Measurements from ENCODE around the gene LENG9. TPM values are rescaled to one million over a fixed set of nuclear protein-coding genes. Genes with fewer than 3 reads are reported as not detected.

LENG9 gene
- polyA plus RNA-seq, 2 of the 4 experiments (the other 2 are of a cell fraction), result 1.9 to 4.1 TPM

DNA sequence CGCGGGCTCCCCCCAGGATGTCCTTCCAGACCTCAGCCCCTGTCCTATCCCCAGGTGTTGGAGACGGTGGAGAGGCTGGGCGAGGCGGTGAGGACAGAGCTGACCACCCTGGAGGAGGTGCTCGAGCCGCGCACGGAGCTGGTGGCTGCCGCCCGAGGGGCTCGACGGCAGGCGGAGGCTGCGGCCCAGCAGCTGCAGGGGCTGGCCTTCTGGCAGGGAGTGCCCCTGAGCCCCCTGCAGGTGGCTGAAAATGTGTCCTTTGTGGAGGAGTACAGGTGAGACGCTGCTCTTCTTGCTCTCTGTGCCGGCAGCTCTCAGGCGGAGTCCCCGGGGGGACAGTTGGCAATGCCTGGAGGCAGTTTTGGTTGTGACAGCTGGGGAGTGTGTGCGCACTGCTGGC is 41.4 kb downstream of the LENG9 start:
- no peaks in the 10 kb centered on the region for H3K9me3 ChIP-seq
- H3K4me3 ChIP-seq, result no peak overlapping the region
- no peak overlapping the region for H3K4me2 ChIP-seq
- H3K4me1 ChIP-seq, result peaks cover 15% of the 10 kb centered on the region; the same call in 2 of the 3 replicates
- DNase-seq (ENCODE audit: low read depth in 1 of 2, low spot score in 1 of 2) (no peak), FAIRE-seq (no peak), ATAC-seq (no peak)
- 88% methylated on average over 18 of the region's 20 CpGs for WGBS (ENCODE audit: missing lambda C conversion rate)
- no peak overlapping the region for H3K27ac ChIP-seq
- no peak for TF ChIP-seq SMC3 (IDR thresholded peaks at IDR 0.05)
- no peak for TF ChIP-seq TP53 (CRISPR knock-in tag; IDR thresholded peaks at IDR 0.05)
- no peak for TF ChIP-seq HOXB13 (CRISPR knock-in tag; IDR thresholded peaks at IDR 0.05; ENCODE audit: low read depth)
- TF ChIP-seq HMGXB4 (CRISPR knock-in tag; IDR thresholded peaks at IDR 0.05; ENCODE audit: borderline replicate concordance), result no peak
- no peak for TF ChIP-seq ESRRA (IDR thresholded peaks at IDR 0.05; ENCODE audit: borderline replicate concordance, low read length)
- TF ChIP-seq BHLHE40 (IDR thresholded peaks at IDR 0.05; ENCODE audit: low read depth, low read length), result no peak
- TF ChIP-seq NPAS2 (CRISPR knock-in tag; IDR thresholded peaks at IDR 0.05; ENCODE audit: borderline replicate concordance), result no peak
- TF ChIP-seq, protein P1, sequence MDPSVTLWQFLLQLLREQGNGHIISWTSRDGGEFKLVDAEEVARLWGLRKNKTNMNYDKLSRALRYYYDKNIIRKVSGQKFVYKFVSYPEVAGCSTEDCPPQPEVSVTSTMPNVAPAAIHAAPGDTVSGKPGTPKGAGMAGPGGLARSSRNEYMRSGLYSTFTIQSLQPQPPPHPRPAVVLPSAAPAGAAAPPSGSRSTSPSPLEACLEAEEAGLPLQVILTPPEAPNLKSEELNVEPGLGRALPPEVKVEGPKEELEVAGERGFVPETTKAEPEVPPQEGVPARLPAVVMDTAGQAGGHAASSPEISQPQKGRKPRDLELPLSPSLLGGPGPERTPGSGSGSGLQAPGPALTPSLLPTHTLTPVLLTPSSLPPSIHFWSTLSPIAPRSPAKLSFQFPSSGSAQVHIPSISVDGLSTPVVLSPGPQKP (IDR thresholded peaks at IDR 0.05; ENCODE audit: low read depth, low read length), result no peak
- no peak for TF ChIP-seq FOSL2 (IDR thresholded peaks at IDR 0.05)
- TF ChIP-seq FOSL2 (CRISPR knock-in tag; IDR thresholded peaks at IDR 0.05), result no peak
- CTCF ChIA-PET, result interaction anchor here (0.9 to 4.2 kb wide), 4 partner anchors 9 to 156 kb away, joined by 3 to 23 read pairs (median 8); no protein-coding TSS in a partner anchor
- POLR2A ChIA-PET, result no interaction called here

- TF ChIP-seq SMC3 (IDR thresholded peaks at IDR 0.05), result no peak
- TF ChIP-seq, protein P2, sequence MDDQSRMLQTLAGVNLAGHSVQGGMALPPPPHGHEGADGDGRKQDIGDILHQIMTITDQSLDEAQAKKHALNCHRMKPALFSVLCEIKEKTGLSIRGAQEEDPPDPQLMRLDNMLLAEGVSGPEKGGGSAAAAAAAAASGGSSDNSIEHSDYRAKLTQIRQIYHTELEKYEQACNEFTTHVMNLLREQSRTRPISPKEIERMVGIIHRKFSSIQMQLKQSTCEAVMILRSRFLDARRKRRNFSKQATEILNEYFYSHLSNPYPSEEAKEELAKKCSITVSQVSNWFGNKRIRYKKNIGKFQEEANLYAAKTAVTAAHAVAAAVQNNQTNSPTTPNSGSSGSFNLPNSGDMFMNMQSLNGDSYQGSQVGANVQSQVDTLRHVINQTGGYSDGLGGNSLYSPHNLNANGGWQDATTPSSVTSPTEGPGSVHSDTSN (IDR thresholded peaks at IDR 0.05), result no peak
- TF ChIP-seq RAD21 (conservative IDR thresholded peaks at IDR 0.05 in 1 of 2, IDR thresholded peaks at IDR 0.05 in 1 of 2), result no peak
- no peak for TF ChIP-seq POLR2A (IDR thresholded peaks at IDR 0.05; ENCODE audit: low read length)
- no peak for TF ChIP-seq CHD2 (IDR thresholded peaks at IDR 0.05; ENCODE audit: low read length, partially characterized antibody)
- no peak for TF ChIP-seq NFE2L2 (conservative IDR thresholded peaks at IDR 0.05; ENCODE audit: low read length)
- TF ChIP-seq FOXS1 (CRISPR knock-in tag; IDR thresholded peaks at IDR 0.05), result no peak
- TF ChIP-seq POLR2AphosphoS2 (conservative IDR thresholded peaks at IDR 0.05; ENCODE audit: low read length), result no peak
- TF ChIP-seq HOXA7 (CRISPR knock-in tag; IDR thresholded peaks at IDR 0.05), result no peak
- Histone ChIP-seq H3K27ac (no peak overlapping the region), H3K4me3 (no peak overlapping the region), H3K9me3 (no peaks in the 10 kb centered on the region), H3K4me1 (peaks cover 15% of the 10 kb centered on the region; the same call in 2 of the 3 replicates), H3K4me2 (no peak overlapping the region)
- no peak for DNase-seq (ENCODE audit: low read depth in 1 of 2, low spot score in 1 of 2)
- ATAC-seq, result no peak
- ChIA-PET CTCF (interaction anchor here (1.9 to 4.2 kb wide), 3 partner anchors 9 to 30 kb away, joined by 4 to 23 read pairs (median 13); no protein-coding TSS in a partner anchor), POLR2A (no interaction called here)
- FAIRE-seq, result no peak
- 61% methylated on average over 7 of the region's 7 CpGs for WGBS (ENCODE audit: missing lambda C conversion rate)
Observed at GRCh38 chr19:54421521-54421920, 42.1 kb downstream of the LENG9 start.

- no peak for FAIRE-seq
- CTCF ChIA-PET, result interaction anchor here (1.9 to 4.2 kb wide), 4 partner anchors 10 to 30 kb away, joined by 4 to 23 read pairs (median 10); no protein-coding TSS in a partner anchor
- DNase-seq (ENCODE audit: low read depth in 1 of 2, low spot score in 1 of 2), result no peak
- peaks cover 15% of the 10 kb centered on the region; the same call in 2 of the 3 replicates for H3K4me1 ChIP-seq
- H3K9me3 ChIP-seq, result no peaks in the 10 kb centered on the region
- no peak overlapping the region for H3K4me3 ChIP-seq
- POLR2A ChIA-PET, result interaction anchor here (0.6 kb wide), 1 partner anchor 10 kb away, joined by 3 read pairs; no protein-coding TSS in a partner anchor
- peak overlapping the region; percentile 72; the same call in 2 of the 3 replicates for H3K4me2 ChIP-seq
- WGBS (ENCODE audit: missing lambda C conversion rate), result 60% methylated on average over 7 of the region's 9 CpGs
- TF ChIP-seq ZFP36 (IDR thresholded peaks at IDR 0.05; ENCODE audit: borderline replicate concordance, partially characterized antibody), result no peak
- no peak for TF ChIP-seq EHMT2 (IDR thresholded peaks at IDR 0.05; ENCODE audit: low read depth)
- TF ChIP-seq KDM5A (IDR thresholded peaks at IDR 0.05), result no peak
- no peak for TF ChIP-seq HOXB13 (CRISPR knock-in tag; IDR thresholded peaks at IDR 0.05; ENCODE audit: low read depth)
- TF ChIP-seq, protein P1 (IDR thresholded peaks at IDR 0.05; ENCODE audit: low read depth, low read length), result no peak
- TF ChIP-seq HMGXB4 (CRISPR knock-in tag; IDR thresholded peaks at IDR 0.05; ENCODE audit: borderline replicate concordance), result no peak
- no peak for TF ChIP-seq FOXS1 (CRISPR knock-in tag; IDR thresholded peaks at IDR 0.05)
- TF ChIP-seq ZC3H11A (IDR thresholded peaks at IDR 0.05), result no peak
- TF ChIP-seq EHF (CRISPR knock-in tag; IDR thresholded peaks at IDR 0.05), result no peak
- TF ChIP-seq, protein P3, sequence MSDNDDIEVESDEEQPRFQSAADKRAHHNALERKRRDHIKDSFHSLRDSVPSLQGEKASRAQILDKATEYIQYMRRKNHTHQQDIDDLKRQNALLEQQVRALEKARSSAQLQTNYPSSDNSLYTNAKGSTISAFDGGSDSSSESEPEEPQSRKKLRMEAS (IDR thresholded peaks at IDR 0.05), result no peak
- no peak overlapping the region for H3K27ac ChIP-seq
- no peak for ATAC-seq
Observed at GRCh38 chr19:54421169-54421516, 42.4 kb downstream of the LENG9 start.
